ENCODE data around the gene TMEM255B.

DNA sequence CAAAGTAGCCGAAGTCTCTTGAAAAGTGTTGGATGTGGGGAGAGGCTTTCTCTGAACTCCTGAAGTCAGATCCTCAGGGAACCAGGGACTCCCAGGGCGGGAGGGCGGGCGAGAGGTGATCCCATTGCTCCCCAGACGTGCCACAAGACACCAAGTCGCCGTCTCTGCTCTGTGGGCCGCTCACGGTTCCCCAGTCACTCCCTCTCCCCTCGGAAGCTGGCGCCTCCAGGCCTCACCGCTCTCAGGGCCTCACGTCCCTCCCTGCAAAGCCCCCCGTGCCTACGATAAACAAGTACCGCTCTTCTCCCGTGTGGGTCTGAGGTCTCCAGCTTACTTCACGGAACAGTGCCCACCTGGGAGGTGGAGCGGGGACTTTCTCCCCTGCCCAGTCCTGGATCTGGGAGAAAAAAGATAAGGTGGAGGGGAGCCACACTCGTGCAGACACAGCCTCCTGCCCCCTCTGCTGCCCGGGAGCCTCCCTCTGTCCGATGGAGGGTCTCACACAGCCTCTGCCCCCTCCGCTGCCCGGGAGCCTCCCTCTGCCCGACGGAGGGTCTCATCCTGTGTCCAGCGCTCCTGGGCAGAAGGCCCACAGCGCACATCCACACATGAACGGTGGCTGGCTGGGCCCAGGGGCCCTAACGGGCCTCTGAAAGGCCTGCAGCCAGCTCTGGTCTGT is 54.2 kb downstream of the TMEM255B start:
- TF ChIP-seq POLR2A (conservative IDR thresholded peaks at IDR 0.05) (no peak), TAF1 (IDR thresholded peaks at IDR 0.05; ENCODE audit: control insufficient read depth, extremely low read depth, insufficient read depth, low read length, severe bottlenecking) (no peak), ZNF311 (CRISPR knock-in tag; IDR thresholded peaks at IDR 0.05) (no peak)
- TF ChIP-seq, protein P1, sequence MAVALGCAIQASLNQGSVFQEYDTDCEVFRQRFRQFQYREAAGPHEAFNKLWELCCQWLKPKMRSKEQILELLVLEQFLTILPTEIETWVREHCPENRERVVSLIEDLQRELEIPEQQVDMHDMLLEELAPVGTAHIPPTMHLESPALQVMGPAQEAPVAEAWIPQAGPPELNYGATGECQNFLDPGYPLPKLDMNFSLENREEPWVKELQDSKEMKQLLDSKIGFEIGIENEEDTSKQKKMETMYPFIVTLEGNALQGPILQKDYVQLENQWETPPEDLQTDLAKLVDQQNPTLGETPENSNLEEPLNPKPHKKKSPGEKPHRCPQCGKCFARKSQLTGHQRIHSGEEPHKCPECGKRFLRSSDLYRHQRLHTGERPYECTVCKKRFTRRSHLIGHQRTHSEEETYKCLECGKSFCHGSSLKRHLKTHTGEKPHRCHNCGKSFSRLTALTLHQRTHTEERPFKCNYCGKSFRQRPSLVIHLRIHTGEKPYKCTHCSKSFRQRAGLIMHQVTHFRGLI (CRISPR knock-in tag; IDR thresholded peaks at IDR 0.05), result no peak
